Endodermal cell (in vitro differentiated cells): Measurements from ENCODE around the gene STXBP1. TPM values are rescaled to one million over a fixed set of nuclear protein-coding genes. Genes with fewer than 3 reads are reported as not detected.

Experiments
- DNase-seq: peaks from one replicate; pipeline ENCODE4 v3.0.0-alpha.2; 2017
- H3K27ac ChIP-seq: 2 replicates; pipeline ENCODE4 v1.5.1; 2013; ENCODE audit warnings: mild to moderate bottlenecking, low read depth, low read length, moderate library complexity
- H3K27me3 ChIP-seq: 2 replicates; pipeline ENCODE4 v1.6.1; 2013; ENCODE audit warnings: mild to moderate bottlenecking, low read length, moderate library complexity; ENCODE audit not compliant: insufficient read depth, control insufficient read depth, poor library complexity, severe bottlenecking
- H3K36me3 ChIP-seq: 2 replicates; pipeline ENCODE4 v1.7.0; 2013; ENCODE audit warnings: mild to moderate bottlenecking, low read length, moderate library complexity; ENCODE audit not compliant: control insufficient read depth, insufficient read depth
- H3K4me1 ChIP-seq: one replicate; pipeline ENCODE4 v1.7.0; 2013; ENCODE audit warnings: low read length; ENCODE audit not compliant: control insufficient read depth, insufficient read depth
- H3K4me3 ChIP-seq: 2 replicates; pipeline ENCODE4 v1.5.1; 2013; ENCODE audit warnings: mild to moderate bottlenecking, low read length, moderate library complexity
- H3K9ac ChIP-seq: 2 replicates; pipeline ENCODE4 v1.6.1; 2013; ENCODE audit warnings: mild to moderate bottlenecking, low read length, moderate library complexity; ENCODE audit not compliant: poor library complexity, severe bottlenecking; ENCODE audit errors: extremely low read depth
- H3K9me3 ChIP-seq: 2 replicates; pipeline ENCODE4 v1.6.1; 2013; ENCODE audit warnings: mild to moderate bottlenecking, low read length, moderate library complexity; ENCODE audit not compliant: control insufficient read depth
- H3K27ac Mint-ChIP-seq: 2 replicates; pipeline ENCODE4 v1.8.0; 2020; ENCODE audit warnings: mixed read lengths
- H3K27me3 Mint-ChIP-seq: 2 replicates; pipeline ENCODE4 v1.8.0; 2021; ENCODE audit warnings: mild to moderate bottlenecking, mixed read lengths; ENCODE audit not compliant: insufficient read depth
- H3K36me3 Mint-ChIP-seq: 2 replicates; pipeline ENCODE4 v1.8.0; 2020; ENCODE audit warnings: low read depth, mixed read lengths
- H3K4me1 Mint-ChIP-seq: 2 replicates; pipeline ENCODE4 v1.8.0; 2020; ENCODE audit warnings: mixed read lengths
- H3K4me3 Mint-ChIP-seq: 2 replicates; pipeline ENCODE4 v1.8.0; 2020; ENCODE audit warnings: mild to moderate bottlenecking, moderate library complexity, mixed read lengths
- H3K9me3 Mint-ChIP-seq: 2 replicates; pipeline ENCODE4 v1.8.0; 2020; ENCODE audit warnings: mild to moderate bottlenecking, mixed read lengths
- CTCF ChIP-seq: fragments of 200-600 bp; sonication (generic); conservative IDR thresholded peaks from 2 replicates; pipeline ENCODE4 v1.5.0; 2021; ENCODE audit warnings: antibody characterized with exemption, mild to moderate bottlenecking
- WGBS, 2 experiments: methylation state at CpG; one replicate each; pipeline versions ENCODE4 v1.1.5 to v1.1.7; 2013; ENCODE audit warnings: missing lambda C conversion rate in 2 of 2, mixed read lengths in 1 of 2; ENCODE audit not compliant: insufficient coverage in 1 of 2, insufficient read length in 1 of 2; 5-methylcytosine and 5-hydroxymethylcytosine counted together
- total RNA-seq, 2 donors: library from RNA; stranded (reverse); fragmentation: NEBNext Ultra II Directional in 1 of 2; extraction: Animal tissue kit (Norgen Biotek cat#: 25700) in 1 of 2; gene quantifications; 2 replicates in 1 of 2; 3 replicates in 1 of 2; pipeline ENCODE4 v1.2.1, GENCODE V29; 2021

Gene STXBP1
- total RNA-seq, 2 donors from 2014 or later, result 27.8 to 46.8 TPM

GRCh38 chr9:127667906-127668305 lies 55.8 kb downstream of the STXBP1 start:
- Mint-ChIP-seq H3K4me3 (no peak overlapping the region), H3K27ac (no peak overlapping the region), H3K36me3 (peaks cover 21% of the 10 kb centered on the region), H3K27me3 (no peaks in the 10 kb centered on the region), H3K4me1 (no peaks in the 10 kb centered on the region), H3K9me3 (no peaks in the 10 kb centered on the region)
- peaks cover under 1% of the 10 kb centered on the region for H3K36me3 ChIP-seq
- WGBS, 2 experiments, result 92 to 96% methylated on average over 17 to 18 of the region's 18 CpGs
- H3K27me3 ChIP-seq, result no peaks in the 10 kb centered on the region
- no peak for DNase-seq
- no peak overlapping the region for H3K9ac ChIP-seq
- H3K4me1 ChIP-seq, result peaks cover 3% of the 10 kb centered on the region
- H3K27ac ChIP-seq, result no peak overlapping the region
- no peak overlapping the region for H3K4me3 ChIP-seq
- TF ChIP-seq CTCF, result no peak
- H3K9me3 ChIP-seq, result no peaks in the 10 kb centered on the region

DNA sequence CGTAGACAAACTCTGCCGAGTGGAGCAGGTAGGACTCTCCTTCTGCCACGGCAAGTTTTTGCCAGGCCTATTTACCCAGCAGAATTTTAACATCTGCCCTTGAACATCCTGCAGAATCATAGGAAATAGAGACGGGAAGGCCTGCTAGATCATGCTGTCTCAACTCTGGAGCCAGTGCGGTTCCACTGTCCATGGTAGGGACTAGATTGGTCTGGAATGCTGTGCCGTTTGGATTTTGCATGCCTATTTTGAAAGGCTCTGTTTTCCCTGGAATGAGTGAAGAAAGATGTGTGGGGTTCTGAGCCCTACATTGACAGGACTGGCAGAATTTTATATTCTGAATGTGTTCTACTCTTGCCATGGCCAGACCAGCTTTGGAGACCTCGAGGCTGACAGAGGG lies 61.2 kb downstream of the STXBP1 start:
- Histone ChIP-seq H3K36me3 (peaks cover 6% of the 10 kb centered on the region), H3K9me3 (no peaks in the 10 kb centered on the region), H3K27ac (no peak overlapping the region), H3K4me3 (no peak overlapping the region), H3K9ac (no peak overlapping the region), H3K27me3 (no peaks in the 10 kb centered on the region), H3K4me1 (no peaks in the 10 kb centered on the region)
- H3K4me1 Mint-ChIP-seq, result no peaks in the 10 kb centered on the region
- no peaks in the 10 kb centered on the region for H3K9me3 Mint-ChIP-seq
- no peak for TF ChIP-seq CTCF
- H3K27ac Mint-ChIP-seq, result no peak overlapping the region
- 90 to 98% methylated on average over 6 to 7 of the region's 7 CpGs for WGBS, 2 experiments
- no peak for DNase-seq
- H3K27me3 Mint-ChIP-seq, result no peaks in the 10 kb centered on the region
- H3K4me3 Mint-ChIP-seq, result no peak overlapping the region
- H3K36me3 Mint-ChIP-seq, result peaks cover 21% of the 10 kb centered on the region

- H3K9ac ChIP-seq, result no peak overlapping the region
- H3K36me3 ChIP-seq, result peaks cover 6% of the 10 kb centered on the region
- Mint-ChIP-seq H3K9me3 (no peaks in the 10 kb centered on the region), H3K36me3 (peaks cover 27% of the 10 kb centered on the region), H3K4me1 (no peaks in the 10 kb centered on the region), H3K27ac (no peak overlapping the region), H3K27me3 (no peaks in the 10 kb centered on the region), H3K4me3 (no peak overlapping the region)
- DNase-seq, result no peak
- no peaks in the 10 kb centered on the region for H3K9me3 ChIP-seq
- H3K27me3 ChIP-seq, result no peaks in the 10 kb centered on the region
- no peak overlapping the region for H3K4me3 ChIP-seq
- no peaks in the 10 kb centered on the region for H3K4me1 ChIP-seq
- WGBS, 2 experiments, result 92 to 97% methylated on average over 8 to 12 of the region's 12 CpGs
- TF ChIP-seq CTCF, result no peak
- no peak overlapping the region for H3K27ac ChIP-seq
These were observed 64.6 kb downstream of the STXBP1 start for GRCh38 chr9:127676638-127677037.
